ENCODE data around the gene FNBP1.

DNA sequence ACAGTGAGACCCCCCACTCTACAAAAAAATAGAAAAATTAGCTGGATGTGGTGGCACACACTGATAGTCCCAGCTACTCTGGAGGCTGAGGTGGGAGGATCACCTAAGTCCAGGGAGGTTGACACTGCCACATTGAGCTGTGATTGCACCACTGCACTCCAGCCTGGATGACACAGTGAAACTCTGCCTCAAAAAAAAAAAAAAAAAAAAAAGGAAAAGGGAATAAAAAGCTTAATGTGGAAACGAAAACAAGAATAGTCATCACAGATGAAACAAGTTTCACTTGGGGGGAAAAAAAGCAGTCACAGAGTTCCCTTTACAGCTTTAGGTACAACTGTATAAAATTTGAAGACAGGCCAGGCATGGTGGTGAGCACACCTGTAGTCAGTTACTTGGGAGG, 84.2 kb downstream of the FNBP1 start:
- TF ChIP-seq RARB (CRISPR knock-in tag; IDR thresholded peaks at IDR 0.05) (no peak), ARNTL (CRISPR knock-in tag; IDR thresholded peaks at IDR 0.05; ENCODE audit: borderline replicate concordance, low read depth) (no peak), OSR1 (CRISPR knock-in tag; IDR thresholded peaks at IDR 0.05) (no peak)

All from SK-N-SH treated with all-trans-retinoic acid at 6 μM for 48 hours (cell line).